Measurements from ENCODE around the gene PPP2R2D. TPM values are rescaled to one million over a fixed set of nuclear protein-coding genes. Genes with fewer than 3 reads are reported as not detected.

Gene PPP2R2D
- total RNA-seq, 1 experiment from 2014 or later = 35.1 TPM

- Mint-ChIP-seq H3K27ac (peak overlapping the region in 2 of 3 experiments; percentile 34 to 46; a peak in 1 of 7 replicates), H3K4me3 (peak overlapping the region in 1 of 2 experiments; percentile 22; a peak in 1 of 5 replicates), H3K36me3 (ENCODE audit: insufficient read depth in 1 of 3, low read depth in 3 of 3) (no peaks in the 10 kb centered on the region; a peak in 1 of 7 replicates), H3K27me3 (ENCODE audit: low read depth) (peaks cover 8% of the 10 kb centered on the region), H3K9me3 (no peaks in the 10 kb centered on the region), H3K4me1 (peaks cover 56 to 68% of the 10 kb centered on the region in 2 experiments)
- H2BK5ac ChIP-seq (ENCODE audit: insufficient read length, low read length) = no peak overlapping the region
- peak overlapping the region; percentile 45; the same call in 1 of the 2 replicates for H3K14ac ChIP-seq (ENCODE audit: insufficient read depth, low read length)
- H3K4me1 ChIP-seq (ENCODE audit: insufficient read depth, low read length) = peaks cover 10% of the 10 kb centered on the region
- no CpG with 5 or more reads among the region's 18 CpGs for WGBS (ENCODE audit: extremely low coverage, insufficient read length, low lambda C conversion rate)
- H4K5ac ChIP-seq (ENCODE audit: insufficient read length, low read depth, low read length) = no peak overlapping the region
- DNase-seq = no peak
- no peaks in the 10 kb centered on the region for H3K79me2 ChIP-seq (ENCODE audit: insufficient read depth, low read length)
- H3K4ac ChIP-seq (ENCODE audit: low read depth, low read length) = no peak overlapping the region
- no peak overlapping the region for H2AFZ ChIP-seq (ENCODE audit: low read length)
- no peak overlapping the region for H2BK120ac ChIP-seq (ENCODE audit: low read depth, low read length, poor library complexity, severe bottlenecking)
- no peak overlapping the region for H2BK15ac ChIP-seq (ENCODE audit: low read depth, low read length)
- no peak overlapping the region for H3K56ac ChIP-seq (ENCODE audit: insufficient read length, low read depth, low read length)
- H3K23ac ChIP-seq (ENCODE audit: insufficient read length, low read depth, low read length) = no peak overlapping the region
- H3K27me3 ChIP-seq (ENCODE audit: insufficient read depth, low read length) = no peaks in the 10 kb centered on the region
- H4K8ac ChIP-seq (replicated peaks; ENCODE audit: insufficient read length, low read depth, low read length) = peak overlapping the region; percentile 11
- no peak overlapping the region for H3K4me2 ChIP-seq (ENCODE audit: insufficient read depth, insufficient read length, low read length)
- H3K27ac ChIP-seq (ENCODE audit: insufficient read length, low read depth, low read length) = no peak overlapping the region
- peak overlapping the region; percentile 91 for H2BK12ac ChIP-seq (ENCODE audit: insufficient read length, low read depth, low read length)
- H2BK20ac ChIP-seq (ENCODE audit: low read depth, low read length, poor library complexity, severe bottlenecking) = no peak overlapping the region
- no peak overlapping the region for H3K9ac ChIP-seq (ENCODE audit: extremely low read depth, insufficient read length, low read length)
- no peak overlapping the region for H3T11ph ChIP-seq (ENCODE audit: low read length)
- no peaks in the 10 kb centered on the region for H3K79me1 ChIP-seq (ENCODE audit: insufficient read depth, low read depth, low read length, poor library complexity, severe bottlenecking)
- no peaks in the 10 kb centered on the region for H3K9me3 ChIP-seq (ENCODE audit: control insufficient read depth, low read depth, low read length)
- no peaks in the 10 kb centered on the region for H4K20me1 ChIP-seq (ENCODE audit: control insufficient read depth, insufficient read depth, insufficient read length)
- H3K18ac ChIP-seq (ENCODE audit: insufficient read length, low read depth, low read length) = no peak overlapping the region
- H2AK5ac ChIP-seq (ENCODE audit: insufficient read length, low read length) = no peak overlapping the region
- TF ChIP-seq CTCF (conservative IDR thresholded peaks at IDR 0.05) = no peak
- H4K91ac ChIP-seq (ENCODE audit: insufficient read length, low read depth, low read length) = peak overlapping the region; percentile 4
- no peaks in the 10 kb centered on the region for H3K23me2 ChIP-seq (ENCODE audit: insufficient read length, low read depth, low read length, poor library complexity, severe bottlenecking)
Observed at GRCh38 chr10:131998845-131999681, 98.3 kb downstream of the PPP2R2D start.
